GM19043 (cell line): Measurements from ENCODE around the gene SMC1B.
"Not testable (repeated sequence)": the region's sequence is repeated elsewhere in the genome, so short reads cannot be mapped to it uniquely, and the experiment has no call there.

Source experiments
- ATAC-seq: cut with Tn5 transposase; IDR thresholded peaks from one replicate; pipeline ENCODE4 v1.9.1; 2021; ENCODE audit warnings: low read depth; ENCODE audit not compliant: unreplicated experiment

Gene SMC1B

GRCh38 chr22:45446216-45446615, 32.8 kb upstream of the SMC1B start:
- ATAC-seq, result no peak

- no peak for ATAC-seq
Observed at GRCh38 chr22:45445031-45445710, 31.8 kb upstream of the SMC1B start.

DNA sequence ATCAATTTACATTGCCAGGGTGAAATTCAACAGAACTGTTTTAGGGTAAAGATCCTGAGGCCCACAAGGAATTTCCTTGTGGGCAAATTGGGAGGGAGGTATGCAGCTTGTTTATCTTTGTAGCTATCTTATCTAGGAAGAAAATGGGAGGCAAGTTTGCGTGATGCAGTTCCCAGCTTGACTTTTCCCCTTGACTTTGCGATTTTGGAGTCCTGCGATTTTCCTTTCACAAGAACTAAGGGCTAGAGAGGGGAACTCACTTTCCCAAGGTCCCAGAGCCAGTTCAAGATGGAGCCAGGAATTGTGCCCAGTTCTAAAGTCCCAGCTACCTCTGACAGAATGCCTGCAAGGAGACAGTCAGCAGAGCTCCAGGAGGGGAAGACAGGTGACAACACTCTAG, 30.8 kb upstream of the SMC1B start:
- ATAC-seq, result no peak

- no peak for ATAC-seq
Observed at GRCh38 chr22:45442116-45442515, 28.7 kb upstream of the SMC1B start.

- no peak for ATAC-seq
Observed at GRCh38 chr22:45441138-45441537, 27.7 kb upstream of the SMC1B start.

DNA sequence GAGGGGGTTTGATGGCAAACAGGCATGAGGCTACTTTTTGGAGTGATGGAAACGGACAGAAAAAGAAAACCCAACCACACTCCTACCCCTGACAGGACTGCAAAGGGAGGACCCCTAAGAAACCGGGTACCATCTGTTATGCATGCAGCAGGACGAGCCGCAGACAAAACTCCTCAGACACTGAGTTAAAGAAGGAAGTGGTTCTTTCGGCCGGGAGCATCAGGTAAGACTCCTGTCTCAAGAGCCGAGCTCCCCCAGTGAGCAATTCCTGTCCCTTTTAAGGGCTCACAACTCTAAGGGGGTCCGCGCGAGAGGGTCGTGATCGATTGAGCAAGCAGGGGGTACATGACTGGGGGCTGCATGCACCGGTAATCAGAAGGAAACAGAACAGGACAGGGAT, 27.3 kb upstream of the SMC1B start:
- not testable (repeated sequence) for ATAC-seq

DNA sequence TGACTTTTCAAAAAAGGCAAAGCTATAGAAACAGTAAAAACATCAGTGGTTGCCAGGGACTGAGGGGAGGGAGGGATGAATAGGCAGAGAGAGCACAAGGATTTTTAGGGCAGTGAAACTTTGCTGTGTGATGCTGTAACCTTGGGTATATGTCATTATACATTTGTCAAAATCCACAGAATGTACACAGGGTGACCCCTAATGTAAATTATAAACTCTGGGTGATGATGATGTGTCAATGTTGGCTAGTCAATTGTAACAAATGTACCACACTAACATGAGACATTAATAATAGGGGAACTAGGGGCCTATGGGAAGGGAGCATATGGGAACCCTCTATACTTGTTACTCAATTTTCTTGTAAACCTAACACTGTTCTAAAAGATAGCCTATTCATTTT, 24.9 kb upstream of the SMC1B start:
- ATAC-seq, result no peak

DNA sequence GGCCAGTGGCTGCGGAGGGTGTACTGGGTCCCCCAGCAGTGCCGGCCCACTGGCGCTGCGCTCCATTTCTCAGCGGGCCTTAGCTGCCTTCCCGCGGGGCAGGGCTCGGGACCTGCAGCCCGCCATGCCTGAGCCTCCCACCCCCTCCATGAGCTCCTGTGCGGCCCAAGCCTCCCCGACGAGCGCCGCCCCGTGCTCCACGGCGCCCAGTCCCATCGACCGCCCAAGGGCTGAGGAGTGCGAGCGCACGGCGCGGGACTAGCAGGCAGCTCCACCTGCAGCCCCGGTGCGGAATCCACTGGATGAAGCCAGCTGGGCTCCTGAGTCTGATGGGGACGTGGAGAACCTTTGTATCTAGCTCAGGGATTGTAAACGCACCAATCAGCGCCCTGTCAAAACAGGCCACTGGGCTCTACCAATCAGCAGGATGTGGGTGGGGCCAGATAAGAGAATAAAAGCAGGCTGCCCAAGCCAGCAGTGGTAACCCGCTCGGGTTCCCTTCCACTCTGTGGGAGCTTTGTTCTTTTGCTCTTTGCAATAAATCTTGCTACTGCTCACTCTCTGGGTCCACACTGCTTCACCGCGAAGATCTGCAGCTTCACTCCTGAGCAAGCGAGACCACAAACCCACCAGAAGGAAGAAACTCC, 23.6 kb upstream of the SMC1B start:
- ATAC-seq, result not testable (repeated sequence)

DNA sequence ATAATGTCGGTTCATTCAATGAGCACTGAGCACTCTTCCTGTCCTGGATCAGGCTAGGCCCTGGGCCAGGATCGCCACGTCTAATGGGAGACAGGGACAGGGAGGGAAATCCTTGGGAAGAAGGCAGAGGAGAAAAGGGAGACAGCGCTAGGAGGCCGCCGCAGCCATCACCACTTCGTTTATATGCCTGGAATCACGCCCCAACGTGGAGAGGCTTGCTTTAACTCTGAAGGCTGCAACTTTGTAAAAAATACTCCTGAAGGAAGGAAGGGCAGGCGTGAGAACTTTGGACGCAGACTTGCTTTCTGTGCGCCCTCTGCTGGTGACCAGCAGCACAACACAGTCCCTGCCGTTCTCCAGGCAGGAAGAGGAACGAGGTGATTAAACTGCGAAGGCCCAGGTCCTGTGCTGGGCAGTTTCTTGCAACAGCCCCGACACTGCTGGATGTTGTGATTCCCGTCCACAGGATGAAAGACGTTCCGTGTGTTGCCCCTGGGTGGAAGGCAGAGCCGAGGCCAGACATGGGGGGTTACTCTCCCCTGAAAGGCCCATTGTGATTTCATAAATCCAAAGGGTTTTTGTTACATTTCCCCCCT, 22.2 kb upstream of the SMC1B start:
- ATAC-seq, result no peak

GRCh38 chr22:45434981-45435380, 21.6 kb upstream of the SMC1B start:
- ATAC-seq, result no peak

DNA sequence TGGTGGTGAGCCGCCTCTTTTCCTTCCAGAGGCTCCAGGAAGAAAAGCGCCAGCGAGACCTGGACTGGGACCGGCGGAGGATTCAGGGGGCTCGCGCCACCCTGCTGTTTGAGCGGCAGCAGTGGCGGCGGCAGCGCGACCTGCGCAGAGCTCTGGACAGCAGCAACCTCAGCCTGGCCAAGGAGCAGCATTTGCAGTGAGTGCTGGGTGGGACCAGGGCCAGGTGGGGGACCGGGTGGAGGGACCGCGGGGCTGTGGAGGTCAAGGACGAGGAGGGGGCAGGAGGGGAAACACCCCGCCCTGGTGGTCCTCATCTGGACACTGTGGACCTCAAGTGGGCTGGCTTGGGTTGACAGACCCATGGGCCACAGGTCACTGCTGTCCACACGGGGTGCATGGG, 17.5 kb upstream of the SMC1B start:
- no peak for ATAC-seq

GRCh38 chr22:45429981-45430775, 16.8 kb upstream of the SMC1B start:
- ATAC-seq, result no peak

DNA sequence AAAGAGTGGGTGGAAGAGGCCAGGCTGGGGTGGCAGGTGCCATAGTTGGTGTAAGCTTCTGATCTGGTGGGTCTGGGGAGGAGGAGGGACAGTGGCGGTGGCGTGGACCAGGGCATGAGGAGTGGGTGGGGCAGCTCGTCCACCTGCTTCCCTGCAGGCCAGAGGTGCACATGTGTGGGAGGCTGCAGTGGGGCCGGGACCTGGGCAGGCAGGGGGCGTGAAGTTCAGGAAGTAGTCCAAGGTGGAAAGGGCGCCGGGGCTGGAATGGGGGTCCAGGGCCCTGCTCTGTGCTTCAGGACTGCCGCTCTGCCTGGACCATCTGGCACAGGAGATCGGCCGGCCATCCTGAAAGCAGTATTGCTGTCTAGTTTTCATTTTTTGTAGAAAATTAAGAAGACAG, 16.0 kb upstream of the SMC1B start:
- no peak for ATAC-seq

DNA sequence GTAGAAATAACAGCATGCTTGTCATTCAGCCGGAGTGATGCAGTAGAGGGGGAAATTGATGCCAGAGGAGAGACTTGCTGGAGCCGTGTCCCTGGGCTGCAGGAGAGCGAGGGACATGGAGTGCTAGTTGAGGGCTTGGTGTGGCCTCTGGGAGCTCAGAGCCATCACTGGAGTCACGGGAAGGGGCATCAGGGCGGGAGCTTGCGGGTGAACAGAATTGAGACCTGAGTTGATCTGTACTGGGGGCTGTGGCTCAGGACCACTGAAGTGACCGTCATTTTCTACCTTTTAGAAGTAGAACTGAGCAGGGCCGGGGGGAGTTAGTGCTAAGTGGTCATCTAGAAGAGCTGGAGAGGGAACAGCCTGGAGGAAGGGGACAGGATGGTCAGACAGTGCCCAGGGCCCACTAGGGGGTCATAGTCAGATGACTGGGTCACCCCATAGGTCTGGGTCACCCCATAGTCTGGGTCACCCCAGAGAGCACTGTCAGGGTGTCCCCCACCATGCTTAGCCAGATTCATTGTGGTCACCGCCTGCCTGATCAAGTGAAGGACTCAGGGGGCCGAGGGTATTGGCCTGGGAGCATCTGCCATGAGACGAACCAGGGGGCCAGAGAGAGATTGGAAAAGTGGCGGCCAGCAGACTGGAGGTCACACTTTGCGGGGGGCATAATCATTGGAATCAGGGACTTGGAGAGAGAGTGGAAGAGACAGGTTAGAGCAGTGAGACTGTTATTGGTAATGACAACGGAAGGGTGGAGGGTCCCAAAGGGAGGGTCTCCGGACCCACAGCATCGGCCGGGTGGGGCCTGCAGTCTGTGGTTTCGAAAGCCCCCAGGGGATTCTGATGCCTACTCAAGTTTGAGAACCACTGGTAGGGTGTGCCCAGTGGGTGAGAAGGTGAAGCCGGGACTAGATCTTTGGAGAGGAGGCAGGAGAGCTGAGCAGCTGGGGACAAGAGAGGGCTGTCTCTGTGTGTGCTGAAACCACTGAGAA, 15.3 kb upstream of the SMC1B start:
- no peak for ATAC-seq

DNA sequence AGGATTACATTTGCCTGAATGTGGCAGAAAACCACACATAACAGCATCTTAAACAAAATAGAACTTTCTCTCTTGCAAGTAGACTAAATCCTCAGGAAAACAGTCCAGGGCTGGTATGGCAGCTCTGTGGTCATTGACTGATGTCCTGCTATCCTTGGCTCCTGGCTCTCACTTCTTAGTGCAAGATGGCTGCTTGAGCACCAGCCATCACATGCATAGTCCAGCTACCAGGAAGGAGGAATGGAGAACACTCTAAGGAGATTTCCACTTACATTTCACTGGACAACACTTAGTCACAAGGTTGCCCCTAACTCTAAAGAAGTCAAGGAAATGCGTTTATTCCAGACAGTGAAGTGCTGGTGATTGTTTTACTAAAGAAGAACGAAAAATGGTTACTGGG, 13.7 kb upstream of the SMC1B start:
- ATAC-seq, result no peak

DNA sequence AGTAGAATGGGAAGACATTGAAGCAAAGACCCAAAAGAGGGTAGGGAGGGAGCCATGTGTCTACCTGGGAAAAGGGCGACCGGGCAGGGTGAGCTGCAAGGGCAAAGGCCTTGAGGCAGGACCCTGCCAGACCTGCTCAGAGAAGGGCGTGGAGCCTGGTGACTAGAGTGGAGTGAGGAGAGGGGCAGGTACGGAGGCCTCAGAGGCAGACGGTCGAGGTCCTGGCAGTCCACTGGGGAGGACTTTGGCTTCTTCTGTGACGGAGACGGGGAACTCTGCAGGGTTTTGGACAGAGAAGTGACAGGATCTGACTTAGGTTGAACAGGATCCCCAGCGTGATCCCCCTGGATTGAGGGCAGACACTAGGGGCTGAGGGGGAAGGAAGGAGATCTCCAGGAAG, 13.0 kb upstream of the SMC1B start:
- ATAC-seq, result no peak

GRCh38 chr22:45425531-45426265, 12.3 kb upstream of the SMC1B start:
- ATAC-seq, result no peak

DNA sequence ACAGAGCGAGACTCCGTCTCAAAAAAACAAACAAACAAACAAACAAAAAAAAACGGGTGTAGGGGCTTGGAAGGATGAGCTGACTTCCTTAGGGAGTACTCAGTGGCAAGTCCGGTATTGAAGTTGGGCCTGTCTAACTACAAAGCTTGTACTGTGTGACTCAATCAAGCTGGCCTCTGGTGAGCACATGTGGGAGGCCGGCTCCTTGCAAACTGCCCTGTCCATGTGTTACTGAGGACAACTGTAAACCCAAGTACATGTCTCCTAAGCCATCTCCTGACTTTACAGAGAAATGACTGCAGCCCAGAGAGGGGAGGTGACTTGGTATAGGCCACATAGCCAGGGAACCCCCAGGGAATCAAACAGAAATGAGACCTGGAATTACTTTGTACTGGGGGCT, 11.7 kb upstream of the SMC1B start:
- ATAC-seq, result no peak

DNA sequence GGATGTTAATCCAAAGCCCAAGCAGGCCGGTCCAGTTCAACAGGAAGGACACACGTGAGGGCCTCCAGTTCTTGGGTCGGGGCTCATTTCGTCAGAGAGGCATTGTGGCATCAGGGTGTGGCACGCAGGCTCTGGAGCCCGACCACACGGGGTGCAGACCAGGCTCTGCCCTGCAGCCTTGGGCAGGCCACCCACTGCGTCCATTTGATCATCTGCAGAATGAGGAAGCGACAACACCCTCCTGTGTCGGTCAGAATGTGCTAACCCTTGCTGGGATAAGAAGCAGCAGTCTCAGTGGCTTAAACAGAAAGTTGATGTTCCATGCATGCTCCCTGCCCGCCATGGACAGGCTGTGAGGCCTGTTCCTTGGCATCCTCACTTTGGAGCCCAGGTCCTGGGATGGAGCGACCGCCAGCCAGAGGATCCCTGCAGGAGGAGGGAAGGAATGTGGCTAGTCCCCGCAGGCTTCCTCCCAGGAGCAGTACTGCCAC, 10.9 kb upstream of the SMC1B start:
- ATAC-seq, result no peak
